GM19467 (cell line): Measurements from ENCODE around the gene CLCN5.
A peak's percentile ranks its signal among the peaks of the same experiment; 100 is the strongest.

Experiments used
- ATAC-seq: cut with Tn5 transposase; IDR thresholded peaks from one replicate; pipeline ENCODE4 v1.9.1; 2021; ENCODE audit warnings: mild to moderate bottlenecking, moderate library complexity; ENCODE audit not compliant: unreplicated experiment

CLCN5 gene

GRCh38 chrX:49922291-49923241 is at the start of gene CLCN5:
Gene CLCN5, plus strand, starts transcription at chrX:49922596. Its CDS starts 2,703 bp downstream, at chrX:49925299.
- peak; percentile 96 for ATAC-seq

GRCh38 chrX:49876750-49877149 is 45.6 kb upstream of the CLCN5 start:
- ATAC-seq, result no peak

GRCh38 chrX:49877397-49878101 is 44.8 kb upstream of the CLCN5 start:
- no peak for ATAC-seq

- no peak for ATAC-seq
Observed at GRCh38 chrX:49878128-49878833, 44.1 kb upstream of the CLCN5 start.

DNA sequence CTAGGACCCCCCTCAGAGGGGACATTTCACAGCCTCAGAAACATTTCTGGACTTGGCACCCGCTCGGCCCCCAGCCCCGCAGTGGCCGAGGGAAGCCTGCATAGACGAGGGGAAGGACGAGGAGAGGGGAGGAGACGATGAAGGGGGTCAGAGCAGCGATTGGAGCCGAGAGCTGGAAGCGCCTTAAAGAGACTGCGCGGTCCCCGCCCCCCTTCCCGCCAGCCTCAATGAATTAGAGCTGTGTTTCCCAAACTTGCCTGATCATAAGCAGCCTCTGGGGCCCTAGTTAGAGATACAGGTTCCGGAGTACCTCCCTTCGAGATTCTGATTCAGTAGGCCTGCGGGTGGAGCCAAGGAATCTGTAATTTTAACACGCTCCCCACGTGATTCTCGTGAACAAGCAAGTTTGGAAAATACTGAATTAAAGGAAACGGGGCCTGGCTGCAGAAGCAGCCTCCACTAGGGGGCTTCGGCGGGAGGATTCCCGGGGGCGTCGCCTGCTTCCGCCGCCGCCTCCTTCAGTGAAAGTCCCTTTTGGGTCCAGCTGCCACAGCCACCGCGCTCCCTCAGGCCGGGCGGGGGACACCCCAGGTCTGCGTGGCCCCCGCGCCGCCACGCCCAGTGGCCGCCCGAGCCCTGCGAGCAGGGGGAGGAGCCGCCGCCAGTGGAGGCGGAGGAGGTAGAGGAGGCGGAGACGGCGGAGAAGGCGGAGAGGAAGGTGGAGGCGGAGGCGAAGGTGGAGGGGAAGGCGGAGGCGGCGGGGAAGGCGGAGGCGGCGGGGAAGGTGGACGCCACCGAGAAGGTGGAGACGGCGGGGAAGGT is 43.4 kb upstream of the CLCN5 start, which contains the start of gene USP27X:
Gene USP27X, plus strand, starts transcription at position 651 of the 822 bp plus-strand sequence. CDS start 824 bp downstream, outside the sequence.
- peak; percentile 91 for ATAC-seq

GRCh38 chrX:49879656-49880277 is 42.6 kb upstream of the CLCN5 start:
- no peak for ATAC-seq

DNA sequence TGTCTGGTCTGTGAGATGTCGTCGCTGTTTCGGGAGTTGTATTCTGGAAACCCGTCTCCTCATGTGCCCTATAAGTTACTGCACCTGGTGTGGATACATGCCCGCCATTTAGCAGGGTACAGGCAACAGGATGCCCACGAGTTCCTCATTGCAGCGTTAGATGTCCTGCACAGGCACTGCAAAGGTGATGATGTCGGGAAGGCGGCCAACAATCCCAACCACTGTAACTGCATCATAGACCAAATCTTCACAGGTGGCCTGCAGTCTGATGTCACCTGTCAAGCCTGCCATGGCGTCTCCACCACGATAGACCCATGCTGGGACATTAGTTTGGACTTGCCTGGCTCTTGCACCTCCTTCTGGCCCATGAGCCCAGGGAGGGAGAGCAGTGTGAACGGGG is 41.7 kb upstream of the CLCN5 start:
- ATAC-seq, result no peak

GRCh38 chrX:49884290-49884862 is 38.0 kb upstream of the CLCN5 start:
- ATAC-seq, result no peak

DNA sequence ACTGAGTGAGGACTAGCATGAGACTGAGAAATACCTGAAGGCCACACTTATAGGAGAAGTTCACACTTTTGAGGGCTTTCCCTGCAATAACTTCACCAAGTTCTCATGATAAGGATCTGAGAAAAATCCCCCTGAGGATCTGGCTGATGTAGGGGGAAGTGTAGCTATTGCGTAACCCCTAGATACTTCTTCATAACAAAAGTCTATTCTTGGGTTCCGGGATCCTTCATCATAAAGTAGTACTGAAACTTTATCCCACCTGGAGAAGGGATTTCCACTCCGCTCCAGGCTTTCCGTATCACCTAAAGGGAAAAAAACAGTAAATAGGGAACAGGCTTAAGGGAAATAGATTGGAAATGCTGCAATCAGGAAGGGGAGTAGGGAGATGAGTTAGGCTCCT is 29.9 kb upstream of the CLCN5 start:
- ATAC-seq, result no peak

- no peak for ATAC-seq
Observed at GRCh38 chrX:49896951-49897350, 25.4 kb upstream of the CLCN5 start.

GRCh38 chrX:49901048-49901447 is 21.3 kb upstream of the CLCN5 start:
- no peak for ATAC-seq

DNA sequence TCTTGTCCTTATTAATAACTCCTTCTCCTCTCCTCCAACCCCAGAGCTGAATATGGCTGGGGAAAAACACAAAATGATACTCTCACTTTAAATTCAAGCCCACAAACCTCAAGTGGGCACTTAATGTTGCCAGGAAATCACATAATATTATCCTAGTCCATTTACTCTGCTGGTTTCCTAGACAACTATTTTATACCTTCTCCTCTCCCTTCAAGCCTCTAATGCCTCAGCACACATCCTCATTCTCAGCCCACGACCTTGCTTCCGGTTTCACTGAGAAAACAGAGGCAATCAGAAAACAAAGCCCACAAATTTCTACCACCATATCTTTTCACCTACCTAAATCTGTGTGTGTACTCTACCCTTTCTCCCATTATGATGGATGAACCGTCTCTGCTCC is 12.1 kb upstream of the CLCN5 start:
- no peak for ATAC-seq

DNA sequence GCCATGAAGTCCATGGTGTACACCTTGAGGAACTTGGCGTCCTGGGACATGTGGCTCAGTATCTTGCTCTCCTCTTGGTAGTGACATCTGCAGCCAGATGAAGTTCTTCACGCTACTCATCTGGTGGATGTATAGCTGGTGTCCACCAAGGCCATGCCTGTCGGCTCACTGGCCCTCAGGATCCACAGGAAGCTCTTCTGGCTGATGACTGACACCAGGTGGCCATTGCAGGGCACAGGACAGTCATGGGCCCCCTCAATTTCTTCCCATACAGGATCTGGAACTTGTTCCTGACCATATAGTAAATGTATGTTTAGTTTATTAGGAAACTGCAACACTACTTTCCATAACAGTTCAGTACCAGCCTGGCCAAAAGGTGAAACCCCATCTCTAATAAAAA is 10.3 kb upstream of the CLCN5 start:
- no peak for ATAC-seq

DNA sequence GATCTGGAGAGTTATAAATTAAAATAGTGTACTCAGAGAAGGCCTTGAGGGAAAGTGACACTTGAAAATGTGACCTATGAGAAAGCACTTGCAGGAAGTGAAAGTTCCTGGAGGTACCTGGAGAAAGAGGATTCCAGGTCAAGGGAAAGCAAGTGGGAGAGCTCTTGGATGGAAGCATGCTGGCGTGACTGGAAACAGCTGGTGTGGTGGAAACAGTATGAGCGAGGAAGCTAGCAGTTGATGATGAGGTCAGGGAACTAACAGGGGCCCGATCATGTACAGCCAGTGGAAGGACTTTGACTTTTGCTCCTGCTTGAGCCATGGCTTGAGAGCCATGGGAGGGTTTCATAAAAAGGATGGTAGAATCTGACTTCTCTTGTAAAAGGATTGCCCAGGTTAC is 9.5 kb upstream of the CLCN5 start:
- no peak for ATAC-seq

DNA sequence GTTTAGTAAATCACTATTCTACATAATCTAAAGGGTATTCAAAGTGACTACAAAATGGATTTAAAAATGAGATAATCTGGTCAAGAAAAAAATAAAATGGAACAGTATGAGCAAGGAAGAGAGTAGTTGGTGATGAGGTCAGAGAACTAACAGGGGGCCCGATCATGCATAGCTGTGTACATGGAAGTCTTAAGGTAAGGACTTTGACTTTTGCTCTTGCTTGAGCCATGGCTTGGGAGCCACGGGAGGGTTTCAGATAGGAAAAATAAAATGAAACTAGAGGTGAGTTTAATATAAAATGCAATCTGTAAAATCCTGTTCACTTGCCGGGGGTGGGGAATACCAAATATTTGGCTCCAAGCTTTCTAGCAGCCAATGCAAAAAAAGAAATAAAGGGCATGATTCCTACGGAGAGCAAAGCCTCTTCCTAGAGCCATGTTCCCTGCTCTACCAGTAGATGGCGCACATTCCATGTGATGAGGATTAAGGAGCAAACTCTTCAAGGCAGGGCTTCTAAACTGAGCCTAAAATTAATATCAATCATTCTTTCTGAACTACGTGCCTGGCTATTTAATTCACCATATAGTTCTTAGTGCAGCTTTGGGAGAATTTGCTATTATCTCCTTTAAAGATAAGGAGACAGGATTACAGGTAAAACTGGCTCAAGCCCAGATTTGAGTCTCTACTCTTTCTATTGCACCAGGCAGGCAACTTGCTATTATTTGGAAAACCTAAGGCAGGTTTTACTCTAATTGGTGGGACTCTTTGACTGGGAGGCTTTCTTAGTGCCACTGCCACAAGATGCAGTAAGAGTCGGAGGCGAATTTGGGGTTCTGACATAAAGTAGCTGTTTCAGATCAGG is 6.8 kb upstream of the CLCN5 start:
- ATAC-seq, result peak; percentile 61

DNA sequence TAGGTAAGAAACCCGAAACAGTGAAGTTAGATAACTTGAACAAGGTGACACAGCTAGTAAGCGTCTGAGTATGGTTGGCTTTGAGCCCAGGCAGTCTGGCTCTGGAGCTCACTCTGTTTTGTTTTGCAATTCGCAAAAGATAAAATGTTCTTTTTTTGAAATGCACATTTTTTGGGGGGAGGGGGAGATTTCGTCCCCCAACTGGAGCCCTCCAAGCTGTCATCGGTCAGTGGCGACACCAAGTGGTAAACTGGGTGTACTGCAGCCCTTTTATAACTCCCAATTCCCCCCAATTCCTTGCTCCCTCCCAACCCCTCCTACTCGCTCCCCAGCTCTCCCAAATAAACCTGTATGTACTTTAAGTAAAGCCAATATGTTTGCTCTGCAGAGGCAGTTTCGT is 2.8 kb upstream of the CLCN5 start:
- no peak for ATAC-seq

GRCh38 chrX:49921109-49921508 is 1.3 kb upstream of the CLCN5 start:
- no peak for ATAC-seq

DNA sequence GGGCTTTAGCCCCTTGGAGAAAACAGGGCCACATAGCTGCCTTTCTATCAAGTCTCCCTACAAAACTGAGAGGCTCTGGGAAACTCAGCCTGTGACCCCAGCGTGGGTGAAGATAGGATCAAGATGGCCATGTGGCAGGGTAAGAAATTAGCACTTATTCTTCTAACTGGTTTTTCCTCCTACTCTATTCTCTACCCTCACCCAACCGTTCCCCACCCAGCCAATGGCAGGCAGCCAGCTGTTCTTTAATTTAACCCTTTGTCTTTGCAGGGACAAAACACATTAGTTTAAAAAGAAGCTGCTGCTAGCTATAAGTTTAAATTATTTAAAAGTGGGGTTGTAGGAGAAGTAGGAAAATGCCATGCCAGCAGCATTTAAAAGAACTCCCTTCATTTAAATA is 2.8 kb downstream of the CLCN5 start:
- no peak for ATAC-seq

- no peak for ATAC-seq
Observed at GRCh38 chrX:49930039-49930438, 7.6 kb downstream of the CLCN5 start.
